Activated CD4-positive, alpha-beta T cell treated with anti-CD3 and anti-CD28 coated beads, Interleukin-2, Interleukin-4, amounts not matched to agents 100 ng/mL and 50 ng/mL, durations not matched to agents 16 hours and 8 hours (primary cell): ENCODE measurements around the gene SULT4A1.
"Not testable (repeated sequence)": the region's sequence is repeated elsewhere in the genome, so short reads cannot be mapped to it uniquely, and the experiment has no call there.

Experiments
- DNase-seq: peaks from one replicate; pipeline ENCODE4 v3.0.0-alpha.2; 2020; ENCODE audit warnings: low spot score

SULT4A1 gene

DNA sequence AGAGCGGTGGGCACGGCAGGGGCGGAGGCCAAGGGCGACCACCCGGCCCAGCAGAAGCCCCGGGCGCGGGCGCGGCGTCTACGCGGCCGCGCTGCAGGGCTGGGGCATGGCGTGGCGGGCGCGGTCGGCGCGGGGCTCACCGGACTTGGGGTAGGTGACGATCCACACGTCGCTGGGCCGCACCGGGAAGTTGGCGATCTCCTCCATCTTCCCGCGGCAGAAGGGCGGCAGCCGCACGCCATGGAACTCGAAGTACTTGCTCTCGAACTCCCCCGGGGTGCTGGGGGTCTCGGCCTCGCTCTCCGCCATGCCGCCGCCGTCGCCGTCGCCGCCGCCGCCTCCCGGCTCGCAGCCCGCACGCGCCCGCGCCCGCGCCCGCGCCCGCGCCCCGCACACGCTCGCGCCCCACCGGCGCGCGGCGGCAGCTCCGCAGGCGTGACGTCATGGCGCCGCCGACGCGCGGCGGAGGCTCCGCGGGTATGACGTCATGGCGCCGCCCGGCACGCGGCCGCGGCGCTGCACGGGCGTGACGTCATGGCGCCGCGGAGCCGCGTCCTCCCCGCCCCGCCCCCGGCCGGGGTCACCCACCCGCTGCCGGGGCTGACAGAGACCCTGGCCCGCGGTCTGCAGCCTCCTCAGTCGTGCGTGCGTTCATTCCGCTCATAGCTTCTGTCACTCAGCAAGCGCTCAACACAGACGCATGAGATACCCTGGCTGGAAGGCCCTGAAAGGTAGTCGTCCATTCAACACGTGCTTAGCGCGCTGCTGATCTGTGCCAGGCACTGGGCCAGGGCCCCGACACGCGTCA lies at the start of gene SULT4A1:
TSS of gene SULT4A1 (minus strand) at position 440 of the 808 bp plus-strand sequence. CDS start at position 309, 131 bp downstream.
- DNase-seq = no peak

- DNase-seq = no peak
Measured at GRCh38 chr22:43911351-43911750, 49.0 kb upstream of the SULT4A1 start.

- no peak for DNase-seq
Measured at GRCh38 chr22:43910178-43910695, 47.9 kb upstream of the SULT4A1 start.

GRCh38 chr22:43909708-43910107 lies 47.4 kb upstream of the SULT4A1 start:
- DNase-seq = no peak

- no peak for DNase-seq
Measured at GRCh38 chr22:43905681-43906080, 43.4 kb upstream of the SULT4A1 start.

- DNase-seq = peak; percentile 24
Measured at GRCh38 chr22:43904412-43904811, 42.1 kb upstream of the SULT4A1 start.

GRCh38 chr22:43903033-43903432 lies 40.7 kb upstream of the SULT4A1 start:
- DNase-seq = not testable (repeated sequence)

DNA sequence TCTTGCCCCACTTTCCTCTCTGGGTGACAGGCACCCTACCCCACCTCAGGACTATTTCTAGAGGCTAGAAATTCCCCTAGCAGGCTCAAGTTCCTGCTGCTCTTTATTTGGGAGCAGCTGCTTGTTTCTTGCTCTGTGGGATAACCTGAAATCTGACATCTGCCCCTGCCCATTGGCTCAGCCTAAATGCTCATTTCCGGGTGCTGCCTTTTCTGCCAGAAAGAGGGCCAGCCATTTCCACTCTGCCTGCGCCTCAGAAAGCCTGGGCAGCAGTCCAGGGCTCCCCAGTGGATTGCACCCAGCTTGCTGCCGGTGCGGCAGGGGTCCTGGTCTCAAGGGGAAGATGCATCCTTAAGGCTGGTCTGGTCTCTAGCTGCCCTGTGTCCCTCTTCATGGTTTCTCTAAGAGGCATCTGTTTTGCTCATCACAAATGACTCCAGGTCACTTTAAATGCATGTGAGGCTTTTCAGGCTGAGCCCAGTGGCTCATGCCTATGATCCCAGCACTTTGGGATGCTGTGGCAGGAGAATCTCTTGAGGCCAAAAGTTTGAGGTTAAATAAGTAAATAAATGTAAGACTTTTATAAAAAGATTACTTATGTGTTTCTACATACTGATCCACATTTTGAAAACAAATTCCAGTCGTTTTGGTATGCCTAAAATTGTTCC lies 39.8 kb upstream of the SULT4A1 start:
- no peak for DNase-seq

DNA sequence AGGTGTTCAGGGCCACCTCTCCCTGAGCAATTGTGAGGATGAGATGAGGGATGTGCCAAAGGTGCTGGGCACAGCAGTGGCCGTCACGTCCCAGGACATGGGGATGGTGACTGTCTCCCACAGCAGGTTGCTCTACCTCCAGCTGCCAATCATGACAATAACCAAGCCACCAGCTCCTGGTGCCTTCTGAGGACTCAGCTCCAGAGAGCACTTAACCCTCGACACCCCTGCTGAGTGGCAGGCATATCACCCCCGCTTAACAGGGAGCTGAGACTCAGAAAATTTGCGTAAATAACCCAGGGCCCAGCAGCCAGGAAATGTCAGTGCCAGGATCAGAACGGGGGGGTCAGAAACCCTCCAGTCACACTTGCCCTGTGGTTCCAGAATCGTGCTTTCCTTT lies 37.9 kb upstream of the SULT4A1 start:
- DNase-seq = no peak

GRCh38 chr22:43897751-43898261 lies 35.5 kb upstream of the SULT4A1 start:
- DNase-seq = peak; percentile 28

DNA sequence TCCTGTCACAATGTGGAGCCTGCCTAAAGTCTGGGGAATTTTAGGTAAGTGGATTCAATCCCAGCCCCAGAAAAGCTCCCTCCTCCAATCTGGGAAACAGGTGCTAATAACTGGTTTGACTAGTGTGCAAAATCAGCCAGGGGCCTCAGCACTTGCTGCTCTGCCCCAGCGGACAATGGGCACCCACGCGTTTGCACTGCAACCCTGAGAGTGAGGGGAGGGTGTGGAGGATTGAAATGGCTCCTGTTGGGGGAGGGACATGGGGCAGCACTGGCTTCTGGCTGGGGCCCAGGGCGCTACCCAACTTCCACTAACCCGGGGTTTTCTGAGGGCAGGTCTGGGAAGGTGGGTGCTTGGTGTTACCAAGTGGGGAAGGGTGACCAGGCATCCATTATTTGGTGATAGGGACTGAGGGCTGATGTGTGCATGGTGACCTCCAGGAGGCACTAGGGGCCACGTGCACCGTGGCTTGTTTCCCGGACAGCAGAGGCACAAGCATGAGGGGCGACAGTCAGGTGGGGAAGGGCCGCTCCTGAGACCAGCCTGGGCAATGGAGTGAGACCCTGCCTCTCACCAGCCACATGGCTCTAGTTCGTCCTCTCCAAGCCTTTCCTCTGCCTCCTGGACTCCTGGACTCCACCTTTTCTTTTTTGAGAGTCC lies 33.8 kb upstream of the SULT4A1 start:
- DNase-seq = no peak

DNA sequence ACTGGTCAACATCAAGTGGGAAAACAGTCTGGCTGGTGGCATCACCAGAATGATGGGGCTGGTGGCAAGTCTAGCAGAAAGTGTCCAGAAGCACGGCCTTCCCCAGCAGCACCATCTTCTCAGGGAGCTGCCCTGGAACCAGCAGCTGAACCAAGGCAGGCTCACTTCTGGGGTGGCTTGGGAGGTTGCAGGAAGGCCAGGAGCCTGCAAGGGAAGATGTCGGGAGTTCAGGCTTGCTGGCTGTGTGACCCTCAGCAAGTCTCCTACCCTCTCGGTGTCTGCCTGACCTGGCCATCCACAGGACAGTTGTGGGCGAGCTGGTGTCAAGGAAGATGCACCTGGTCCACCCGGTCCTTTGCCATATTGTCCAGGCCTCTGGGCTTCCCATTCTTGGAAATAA lies 31.8 kb upstream of the SULT4A1 start:
- no peak for DNase-seq

DNA sequence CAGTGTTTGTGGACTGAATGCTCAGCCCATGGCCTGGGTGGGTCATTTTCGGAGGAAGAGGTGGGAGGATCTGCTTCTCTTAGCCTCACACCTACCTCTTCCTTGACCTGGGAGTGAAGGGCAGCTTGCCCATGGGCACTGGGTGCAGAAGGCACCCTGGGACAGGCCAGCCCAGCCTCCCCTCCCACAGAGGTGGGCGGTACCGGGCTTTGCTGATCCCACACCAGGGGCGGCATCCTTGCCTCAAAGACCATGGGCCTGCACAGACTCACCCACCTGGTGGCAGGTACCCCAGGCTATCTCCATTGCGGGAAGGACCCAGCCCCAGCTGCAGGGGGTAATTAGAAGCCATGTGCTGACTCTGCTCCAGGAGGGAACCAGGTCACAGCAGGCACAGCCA lies 31.0 kb upstream of the SULT4A1 start:
- no peak for DNase-seq

DNA sequence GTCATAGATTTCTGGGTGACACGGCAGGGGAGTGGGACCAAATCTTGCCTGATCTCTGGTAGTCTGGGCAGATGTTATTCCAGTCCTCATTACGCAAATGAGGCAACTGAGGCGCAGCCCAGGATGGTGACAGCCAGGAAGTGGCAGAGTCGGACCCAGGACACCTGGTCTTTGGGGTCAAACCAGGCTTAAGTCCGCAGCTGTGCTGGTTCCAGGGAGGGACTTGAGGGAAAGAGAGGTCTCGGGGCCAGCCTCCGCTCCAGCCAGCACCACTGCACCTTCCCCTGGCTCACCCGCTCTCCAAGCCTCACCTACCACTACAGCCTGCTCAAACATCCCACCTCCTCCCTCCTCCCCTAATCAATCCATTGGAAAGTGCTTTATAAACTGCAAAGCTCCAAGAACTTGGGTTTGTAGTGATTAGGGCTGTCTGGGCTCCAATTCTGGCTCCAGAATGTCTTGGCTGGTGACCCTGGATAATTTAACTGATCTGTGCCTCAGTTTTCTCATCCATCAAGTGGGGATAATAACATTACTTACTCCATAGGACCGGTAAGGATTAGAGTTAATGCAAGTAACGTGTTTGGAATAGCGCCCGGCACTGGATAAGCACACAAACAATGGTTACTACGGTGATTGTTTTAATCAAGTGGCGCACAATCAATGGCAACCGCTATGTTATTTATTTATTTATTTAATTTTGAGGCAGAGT lies 30.0 kb upstream of the SULT4A1 start:
- no peak for DNase-seq

- no peak for DNase-seq
Measured at GRCh38 chr22:43891360-43892182, 29.3 kb upstream of the SULT4A1 start, which contains the start of gene PNPLA5. PNPLA5 (minus strand) TSS chr22:43892013; CDS start chr22:43891880, 133 bp downstream.

DNA sequence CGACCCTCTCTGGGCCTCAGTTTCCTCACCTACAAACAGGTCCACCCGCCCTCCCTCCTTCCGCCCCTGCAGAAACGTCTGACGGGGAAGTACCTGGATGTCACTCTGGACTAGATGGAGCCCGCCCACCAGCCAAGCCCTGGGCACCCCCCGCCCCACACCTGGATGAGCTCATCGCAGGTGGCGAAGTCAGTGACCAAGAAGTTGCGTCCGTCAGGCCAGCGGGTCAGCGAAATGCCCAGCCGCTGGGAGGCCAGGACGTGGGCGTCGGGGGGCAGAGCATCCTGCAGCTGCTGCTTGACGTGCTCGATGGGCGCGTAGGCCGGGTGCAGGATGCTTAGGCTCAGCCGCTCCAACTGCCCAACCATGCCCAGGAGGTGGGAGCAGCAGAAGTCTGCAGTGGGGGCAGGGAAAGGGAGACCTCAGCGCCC lies 28.6 kb upstream of the SULT4A1 start:
- DNase-seq = no peak

DNA sequence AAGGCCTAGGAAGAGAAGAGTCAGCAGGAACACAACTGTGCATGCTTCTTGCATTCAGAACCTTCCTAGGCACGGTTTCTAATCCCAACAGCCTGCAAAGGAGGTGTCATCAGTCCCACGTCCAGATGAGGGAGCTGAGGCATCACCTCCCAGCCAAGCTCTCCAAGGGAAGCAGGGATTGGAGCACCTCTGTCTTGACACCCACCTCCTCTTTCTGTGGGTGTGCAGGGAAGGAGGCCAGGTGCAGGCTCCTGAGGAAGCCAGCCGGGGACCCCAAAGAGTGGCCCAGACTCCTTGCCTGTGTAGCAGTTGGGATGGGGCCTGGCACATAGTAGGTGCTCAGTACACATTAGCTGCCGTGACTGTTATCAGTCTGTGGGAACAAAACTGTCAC lies 27.5 kb upstream of the SULT4A1 start:
- no peak for DNase-seq

DNA sequence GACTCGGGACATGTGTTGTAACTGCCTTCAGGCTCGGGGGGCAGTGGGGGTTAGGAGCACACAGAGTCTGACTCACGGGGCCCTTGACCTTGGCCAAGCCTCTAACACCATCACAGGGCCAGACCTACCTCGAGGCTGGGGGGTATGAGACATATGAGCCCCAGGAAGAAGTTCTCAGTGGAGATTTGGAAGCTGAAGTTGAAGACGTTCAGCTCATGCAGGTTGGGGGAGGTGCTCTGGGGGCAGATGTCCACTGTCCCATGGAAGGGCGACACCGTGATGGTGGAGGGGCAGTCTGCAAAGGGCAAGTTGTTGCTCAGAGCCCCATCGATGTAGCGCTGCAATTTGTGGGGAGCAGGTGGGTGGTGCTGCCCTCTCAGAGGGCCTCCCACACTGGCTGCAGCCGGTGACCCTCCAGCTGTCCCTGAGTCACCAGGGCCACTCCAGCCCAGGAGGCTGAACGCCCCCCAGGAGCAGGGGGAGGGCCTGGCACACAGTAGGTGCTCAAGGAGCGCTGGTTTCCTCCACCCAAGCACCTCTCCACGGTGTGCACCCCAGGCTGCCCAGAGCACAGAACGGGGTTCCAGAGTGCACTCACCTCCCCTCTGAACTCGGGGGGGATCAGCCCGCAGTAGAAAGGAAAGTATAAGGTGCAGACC lies 27.0 kb upstream of the SULT4A1 start:
- no peak for DNase-seq

DNA sequence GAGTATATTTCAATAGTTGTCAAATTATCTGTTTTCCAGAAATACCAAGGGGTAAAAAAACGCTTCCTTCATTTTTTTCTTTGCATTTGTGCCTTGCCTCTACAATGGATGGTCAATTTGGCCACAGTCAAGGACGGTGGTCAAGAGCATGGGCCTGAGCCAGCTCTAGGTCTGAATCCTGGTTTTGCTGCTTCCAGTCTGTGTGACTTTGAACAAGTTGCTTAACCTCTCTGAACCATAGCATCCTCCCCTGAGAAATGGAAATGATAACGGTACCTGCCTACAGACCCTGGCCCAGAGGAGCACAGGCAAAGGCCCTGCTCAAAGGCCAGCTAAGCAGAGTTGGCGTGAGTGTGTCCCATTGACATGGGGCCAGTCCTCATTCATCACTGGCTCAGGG lies 26.4 kb upstream of the SULT4A1 start:
- DNase-seq = no peak

DNA sequence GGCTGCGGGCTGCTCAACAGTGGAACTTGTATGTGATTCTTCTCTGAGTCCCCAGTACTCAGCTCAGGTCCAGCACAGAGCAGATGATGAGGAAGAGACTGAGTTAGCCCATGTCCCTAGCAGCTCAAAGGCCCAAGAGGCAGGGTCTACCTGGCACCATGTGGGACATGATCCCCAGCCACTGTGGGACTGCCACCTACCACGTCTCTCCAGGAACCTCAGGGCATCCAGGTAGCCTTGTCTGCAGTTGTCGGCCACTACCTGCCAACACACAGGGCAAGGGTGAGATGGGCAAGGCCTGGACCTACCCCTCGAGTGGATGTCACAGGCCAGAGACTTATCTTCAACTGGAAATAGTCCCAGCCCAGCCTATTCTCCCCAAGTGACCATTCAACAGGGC lies 25.1 kb upstream of the SULT4A1 start:
- no peak for DNase-seq
